Activated naive CD8-positive, alpha-beta T cell treated with anti-CD3 and anti-CD28 coated beads, Interleukin-2, amount 10 ng/mL, durations not matched to agents 7 days and 5 days (primary cell): ENCODE measurements around the gene ZBTB4. TPM values are rescaled to one million over a fixed set of nuclear protein-coding genes. Genes with fewer than 3 reads are reported as not detected.

Source experiments
- ATAC-seq: fragments of 150-1000 bp; cut with Tn5 transposase; one replicate; pipeline ENCODE4 v1.10.0; 2021; ENCODE audit warnings: low read depth, moderate library complexity
- POLR2A ChIA-PET: fragments of 350-600 bp; sonication (Branson Sonifier 250); formaldehyde crosslinking; loops from one replicate; lab custom pipeline; 2021; ENCODE audit warnings: antibody characterized with exemption; lab: Charles Lee
- DNase-seq: peaks from one replicate; pipeline ENCODE4 v3.0.0; 2021
- H3K27ac Mint-ChIP-seq: one replicate; pipeline ENCODE4 v1.8.0; 2022; ENCODE audit warnings: mild to moderate bottlenecking, mixed read lengths
- H3K27me3 Mint-ChIP-seq: one replicate; pipeline ENCODE4 v1.8.0; 2022; ENCODE audit warnings: mild to moderate bottlenecking, moderate library complexity, mixed read lengths
- H3K36me3 Mint-ChIP-seq: one replicate; pipeline ENCODE4 v1.8.0; 2021; ENCODE audit warnings: mild to moderate bottlenecking, mixed read lengths
- H3K4me1 Mint-ChIP-seq: one replicate; pipeline ENCODE4 v1.8.0; 2021; ENCODE audit warnings: mixed read lengths
- H3K4me3 Mint-ChIP-seq: one replicate; pipeline ENCODE4 v1.8.0; 2022; ENCODE audit warnings: mild to moderate bottlenecking, moderate library complexity, mixed read lengths
- H3K9me3 Mint-ChIP-seq: one replicate; pipeline ENCODE4 v1.8.0; 2021; ENCODE audit warnings: mixed read lengths
- total RNA-seq, 2 experiments: library from RNA; stranded (reverse); gene quantifications; one replicate each; pipeline ENCODE4 v1.2.3, GENCODE V29; 2021

The ZBTB4 gene
- total RNA-seq, 2 experiments from 2014 or later: 56.0 to 58.6 TPM

GRCh38 chr17:7429722-7430121, 49.7 kb downstream of the ZBTB4 start:
- Mint-ChIP-seq H3K36me3 (no peaks in the 10 kb centered on the region), H3K27me3 (no peaks in the 10 kb centered on the region), H3K27ac (no peak overlapping the region), H3K4me1 (no peaks in the 10 kb centered on the region), H3K9me3 (no peaks in the 10 kb centered on the region), H3K4me3 (no peak overlapping the region)
- DNase-seq (no peak), ATAC-seq (no peak)
- POLR2A ChIA-PET: no interaction called here

DNA sequence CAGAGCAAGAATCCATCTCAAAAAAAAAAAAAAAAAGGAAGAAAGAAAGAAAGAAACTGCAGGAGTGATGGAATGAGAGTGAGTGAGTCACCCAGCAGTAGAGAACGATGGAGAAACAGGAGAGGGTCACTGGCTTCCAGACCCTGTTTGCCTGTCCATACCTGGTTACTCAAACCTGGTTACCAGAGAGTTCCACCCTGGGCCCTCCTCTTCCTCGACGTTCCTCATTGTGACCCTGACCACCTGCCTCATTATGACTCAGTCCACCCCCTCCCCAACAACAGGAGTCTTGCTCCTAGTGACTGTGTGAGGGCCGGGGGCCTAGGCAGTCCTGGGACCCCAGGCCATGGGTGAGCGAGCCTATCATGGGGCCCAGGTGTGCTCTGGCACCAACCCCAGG, 50.9 kb downstream of the ZBTB4 start, which contains the start of gene SPEM3:
TSS of gene SPEM3 (plus strand) at position 301 of the 400 bp plus-strand sequence. CDS start at position 347, 46 bp downstream.
- Mint-ChIP-seq H3K27ac (no peak within 1 kb of the TSS), H3K36me3 (no peaks in the 10 kb centered on the region), H3K4me1 (peaks cover 1% of the 10 kb centered on the region), H3K27me3 (no peaks in the 10 kb centered on the region), H3K4me3 (no peak within 1 kb of the TSS), H3K9me3 (no peaks in the 10 kb centered on the region)
- ATAC-seq (no peak), DNase-seq (no peak)
- POLR2A ChIA-PET: no interaction called here

DNA sequence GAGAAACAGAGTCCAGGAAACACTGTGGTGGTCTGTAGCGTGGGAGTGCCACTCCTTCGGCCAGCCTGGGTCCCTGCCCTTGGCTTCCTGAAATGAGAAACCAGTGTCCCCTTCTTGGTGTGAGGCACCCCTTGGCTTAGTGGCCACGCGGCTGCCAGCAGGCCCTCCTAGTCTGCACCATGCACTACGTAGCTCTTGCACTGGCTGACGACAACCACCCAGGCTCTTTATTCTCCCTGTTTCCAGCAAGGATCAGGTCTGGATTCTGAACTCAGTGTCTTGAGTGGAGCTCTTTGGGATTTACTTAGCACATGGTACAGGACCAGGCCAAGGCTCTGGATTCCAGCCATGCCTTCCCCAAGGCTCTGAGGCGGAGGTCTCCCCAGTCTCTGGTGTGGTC, 51.9 kb downstream of the ZBTB4 start:
- Mint-ChIP-seq H3K36me3 (no peaks in the 10 kb centered on the region), H3K4me1 (peaks cover 1% of the 10 kb centered on the region), H3K27me3 (no peaks in the 10 kb centered on the region), H3K27ac (no peak overlapping the region), H3K4me3 (no peak overlapping the region), H3K9me3 (no peaks in the 10 kb centered on the region)
- POLR2A ChIA-PET: no interaction called here
- DNase-seq (no peak), ATAC-seq (no peak)

GRCh38 chr17:7426896-7427489, 52.4 kb downstream of the ZBTB4 start:
- peaks cover 1% of the 10 kb centered on the region for H3K4me1 Mint-ChIP-seq
- no peaks in the 10 kb centered on the region for H3K36me3 Mint-ChIP-seq
- DNase-seq (no peak), ATAC-seq (no peak)
- H3K27me3 Mint-ChIP-seq: no peaks in the 10 kb centered on the region
- H3K4me3 Mint-ChIP-seq: no peak overlapping the region
- no peak overlapping the region for H3K27ac Mint-ChIP-seq
- H3K9me3 Mint-ChIP-seq: no peaks in the 10 kb centered on the region
- POLR2A ChIA-PET: no interaction called here

DNA sequence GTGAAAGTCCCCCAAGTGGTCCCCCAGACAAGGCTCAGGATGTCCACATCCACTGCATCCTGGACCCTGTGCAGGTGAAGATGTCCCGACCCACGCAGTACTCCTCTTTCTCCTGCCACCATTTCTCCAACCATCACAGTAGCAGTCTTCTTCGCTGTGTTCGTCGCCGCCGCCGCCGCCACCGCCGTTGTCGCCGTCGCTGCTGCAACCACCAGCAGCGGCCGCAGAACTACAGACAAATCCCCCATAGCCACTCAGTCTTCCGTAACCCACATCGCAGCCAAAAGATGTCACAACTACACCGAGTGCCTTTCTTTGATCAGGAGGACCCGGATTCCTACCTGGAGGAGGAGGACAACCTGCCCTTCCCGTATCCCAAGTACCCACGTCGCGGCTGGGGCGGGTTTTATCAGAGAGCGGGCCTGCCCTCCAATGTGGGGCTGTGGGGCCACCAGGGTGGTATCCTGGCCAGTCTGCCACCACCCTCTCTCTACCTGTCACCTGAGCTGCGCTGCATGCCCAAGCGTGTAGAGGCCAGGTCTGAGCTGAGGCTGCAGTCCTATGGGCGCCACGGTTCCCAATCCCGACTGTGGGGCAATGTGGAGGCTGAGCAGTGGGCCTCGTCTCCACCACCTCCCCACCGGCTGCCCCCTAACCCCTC, 53.1 kb downstream of the ZBTB4 start:
- Mint-ChIP-seq H3K9me3 (no peaks in the 10 kb centered on the region), H3K4me3 (no peak overlapping the region), H3K27ac (no peak overlapping the region), H3K27me3 (no peaks in the 10 kb centered on the region), H3K4me1 (peaks cover 1% of the 10 kb centered on the region), H3K36me3 (no peaks in the 10 kb centered on the region)
- ATAC-seq (no peak), DNase-seq (no peak)
- POLR2A ChIA-PET: no interaction called here

DNA sequence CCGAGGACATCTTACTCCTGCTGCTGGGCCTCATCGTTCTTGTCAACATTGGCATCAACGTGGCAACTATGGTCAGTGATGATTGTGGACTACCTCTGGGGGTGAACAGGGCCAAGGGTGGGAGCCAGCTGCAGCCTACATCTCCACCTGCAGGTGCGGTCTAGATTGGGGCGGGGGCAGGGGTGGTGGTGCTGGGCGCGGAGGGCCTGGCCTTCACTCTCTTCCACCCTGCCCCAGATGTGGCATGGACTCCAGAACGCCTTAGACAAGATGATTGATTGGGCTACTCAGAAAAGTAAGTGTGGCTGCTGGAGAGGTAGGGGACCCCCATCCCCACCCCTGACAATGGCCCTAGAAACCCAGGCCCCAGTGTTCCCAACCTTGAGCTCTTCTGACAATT, 53.7 kb downstream of the ZBTB4 start:
- DNase-seq: no peak
- no peak for ATAC-seq
- H3K27ac Mint-ChIP-seq: no peak overlapping the region
- POLR2A ChIA-PET: no interaction called here
- no peaks in the 10 kb centered on the region for H3K27me3 Mint-ChIP-seq
- no peaks in the 10 kb centered on the region for H3K36me3 Mint-ChIP-seq
- H3K4me3 Mint-ChIP-seq: no peak overlapping the region
- no peaks in the 10 kb centered on the region for H3K9me3 Mint-ChIP-seq
- H3K4me1 Mint-ChIP-seq: peaks cover 1% of the 10 kb centered on the region

- H3K36me3 Mint-ChIP-seq: no peaks in the 10 kb centered on the region
- peaks cover 1% of the 10 kb centered on the region for H3K4me1 Mint-ChIP-seq
- ATAC-seq (no peak), DNase-seq (no peak)
- no peak within 1 kb of the TSS for H3K4me3 Mint-ChIP-seq
- H3K9me3 Mint-ChIP-seq: no peaks in the 10 kb centered on the region
- H3K27ac Mint-ChIP-seq: no peak within 1 kb of the TSS
- POLR2A ChIA-PET: no interaction called here
- H3K27me3 Mint-ChIP-seq: no peaks in the 10 kb centered on the region
These were observed 54.1 kb downstream of the ZBTB4 start, which contains the start of gene SPEM2 for GRCh38 chr17:7425316-7425715. TSS of gene SPEM2 (plus strand) at chr17:7425616. CDS start at chr17:7425689, 73 bp downstream.

- H3K27ac Mint-ChIP-seq: no peak overlapping the region
- no peak overlapping the region for H3K4me3 Mint-ChIP-seq
- DNase-seq (no peak), ATAC-seq (no peak)
- no peaks in the 10 kb centered on the region for H3K27me3 Mint-ChIP-seq
- H3K36me3 Mint-ChIP-seq: no peaks in the 10 kb centered on the region
- no peaks in the 10 kb centered on the region for H3K9me3 Mint-ChIP-seq
- POLR2A ChIA-PET: interaction anchor here (0.9 kb wide), 1 partner anchor 21 kb away, joined by 3 read pairs; no protein-coding TSS in a partner anchor
- H3K4me1 Mint-ChIP-seq: peaks cover 1% of the 10 kb centered on the region
These were observed 55.8 kb downstream of the ZBTB4 start for GRCh38 chr17:7423679-7424078.

DNA sequence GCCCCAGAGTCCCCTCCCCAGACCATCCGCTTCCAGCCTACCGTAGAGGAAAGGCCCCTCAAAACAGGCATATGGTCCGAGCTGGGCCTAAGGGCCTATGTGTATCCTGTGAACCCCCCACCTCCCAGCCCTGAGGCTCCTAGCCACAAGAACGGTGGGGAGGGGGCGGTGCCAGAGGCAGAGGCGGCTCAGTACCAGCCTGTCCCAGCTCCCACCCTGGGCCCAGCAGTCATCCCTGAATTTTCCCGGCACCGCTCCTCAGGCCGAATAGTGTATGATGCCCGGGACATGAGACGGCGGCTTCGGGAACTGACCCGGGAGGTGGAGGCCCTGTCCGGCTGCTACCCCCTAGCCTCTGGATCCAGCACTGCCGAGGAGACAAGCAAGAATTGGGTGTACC, 58.2 kb downstream of the ZBTB4 start:
- H3K27me3 Mint-ChIP-seq: no peaks in the 10 kb centered on the region
- no peak for ATAC-seq
- no peaks in the 10 kb centered on the region for H3K9me3 Mint-ChIP-seq
- no peak for DNase-seq
- H3K4me1 Mint-ChIP-seq: peaks cover 1% of the 10 kb centered on the region
- H3K27ac Mint-ChIP-seq: no peak overlapping the region
- H3K4me3 Mint-ChIP-seq: no peak overlapping the region
- POLR2A ChIA-PET: no interaction called here
- no peaks in the 10 kb centered on the region for H3K36me3 Mint-ChIP-seq

- no peak for DNase-seq
- ATAC-seq: no peak
- POLR2A ChIA-PET: interaction anchor here (0.6 kb wide), 1 partner anchor 230 kb away, joined by 3 read pairs; the partner anchor contains the start of gene ATP1B2
- no peaks in the 10 kb centered on the region for H3K36me3 Mint-ChIP-seq
- no peaks in the 10 kb centered on the region for H3K27me3 Mint-ChIP-seq
- peaks cover 1% of the 10 kb centered on the region for H3K4me1 Mint-ChIP-seq
- H3K9me3 Mint-ChIP-seq: no peaks in the 10 kb centered on the region
- H3K27ac Mint-ChIP-seq: no peak within 1 kb of the TSS
- H3K4me3 Mint-ChIP-seq: no peak within 1 kb of the TSS
These were observed 59.4 kb downstream of the ZBTB4 start, which contains the start of gene SPEM1 for GRCh38 chr17:7419819-7420610. TSS of gene SPEM1 (plus strand) at chr17:7420324. CDS start at chr17:7420385, 61 bp downstream.

DNA sequence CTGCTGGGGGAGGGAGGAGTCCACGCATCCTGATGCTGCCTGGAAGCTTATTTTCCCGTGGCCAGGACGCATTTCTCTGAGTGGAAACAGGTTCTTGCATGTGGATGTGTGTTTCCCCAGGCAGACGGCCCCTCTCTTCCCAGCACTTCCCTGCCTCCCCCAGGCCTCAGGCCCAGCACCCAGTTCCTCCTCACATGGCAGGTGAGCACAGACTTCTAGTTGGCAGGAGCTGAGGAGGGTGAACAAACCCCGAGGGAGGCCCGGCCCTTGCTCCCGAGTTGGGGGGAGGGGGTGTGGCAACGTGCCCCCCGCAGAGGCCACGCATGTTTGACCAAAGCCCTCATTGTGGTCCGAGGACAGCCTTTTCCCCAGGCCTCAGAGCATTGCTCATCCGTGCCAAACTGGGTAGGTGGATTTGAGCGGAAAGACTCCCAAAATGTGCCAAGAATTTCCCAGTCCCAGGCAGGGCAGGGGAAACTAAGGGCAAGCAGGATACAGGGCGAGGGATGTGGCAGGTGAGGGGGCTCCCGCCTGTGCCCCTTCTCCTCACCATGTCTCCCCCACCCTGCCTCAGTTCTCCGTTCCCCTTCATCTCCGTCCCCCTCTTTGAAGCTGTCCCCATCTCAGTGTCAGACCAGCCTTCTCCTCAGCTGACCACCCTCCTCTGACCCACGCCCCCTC, 60.8 kb downstream of the ZBTB4 start:
- POLR2A ChIA-PET: interaction anchor here (0.6 kb wide), 1 partner anchor 56 kb away, joined by 9 read pairs; no protein-coding TSS in a partner anchor
- Mint-ChIP-seq H3K27ac (no peak overlapping the region), H3K4me1 (no peaks in the 10 kb centered on the region), H3K4me3 (no peak overlapping the region), H3K27me3 (no peaks in the 10 kb centered on the region), H3K36me3 (no peaks in the 10 kb centered on the region), H3K9me3 (no peaks in the 10 kb centered on the region)
- ATAC-seq (no peak), DNase-seq (no peak)

- Mint-ChIP-seq H3K4me1 (no peaks in the 10 kb centered on the region), H3K4me3 (no peak overlapping the region), H3K36me3 (no peaks in the 10 kb centered on the region), H3K27me3 (no peaks in the 10 kb centered on the region), H3K9me3 (no peaks in the 10 kb centered on the region), H3K27ac (no peak overlapping the region)
- DNase-seq: no peak
- no peak for ATAC-seq
- POLR2A ChIA-PET: no interaction called here
These were observed 62.3 kb downstream of the ZBTB4 start for GRCh38 chr17:7417056-7417655.

- POLR2A ChIA-PET: no interaction called here
- no peak overlapping the region for H3K27ac Mint-ChIP-seq
- no peaks in the 10 kb centered on the region for H3K36me3 Mint-ChIP-seq
- ATAC-seq (no peak), DNase-seq (no peak)
- H3K9me3 Mint-ChIP-seq: no peaks in the 10 kb centered on the region
- H3K4me1 Mint-ChIP-seq: no peaks in the 10 kb centered on the region
- no peak overlapping the region for H3K4me3 Mint-ChIP-seq
- no peaks in the 10 kb centered on the region for H3K27me3 Mint-ChIP-seq
These were observed 63.1 kb downstream of the ZBTB4 start for GRCh38 chr17:7416323-7416722.
